GM23338 (cell line): ENCODE data around the gene PRKAR1B. TPM values are rescaled to one million over a fixed set of nuclear protein-coding genes. Genes with fewer than 3 reads are reported as not detected.

Source experiments
- ATAC-seq: fragments of 200-7000 bp; cut with Tn5 transposase; 3 replicates; pipeline ENCODE4 v1.9.1; 2020
- DNase-seq: peaks from one replicate; pipeline ENCODE4 v3.0.0-alpha.2; 2015; ENCODE audit warnings: low spot score
- H2AFZ ChIP-seq: fragments of 200-600 bp; sonication (generic); 2 replicates; pipeline ENCODE4 v1.8.0; 2016; ENCODE audit warnings: antibody characterized with exemption, mild to moderate bottlenecking, moderate library complexity
- H3F3A ChIP-seq: fragments of 200-600 bp; sonication (generic); replicated peaks from 2 replicates; pipeline ENCODE4 v1.8.0; 2017; ENCODE audit warnings: antibody characterized with exemption, mixed run types, low read depth
- H3K27ac ChIP-seq: fragments of 200-600 bp; sonication (generic); 2 replicates; pipeline ENCODE4 v1.6.1; 2016; ENCODE audit warnings: low read depth
- H3K27me3 ChIP-seq: fragments of 200-600 bp; sonication (generic); 2 replicates; pipeline ENCODE4 v1.8.0; 2016; ENCODE audit warnings: mild to moderate bottlenecking, mixed run types, moderate library complexity; ENCODE audit not compliant: insufficient read depth
- H3K36me3 ChIP-seq: fragments of 200-600 bp; sonication (generic); 2 replicates; pipeline ENCODE4 v1.8.0; 2016; ENCODE audit warnings: mild to moderate bottlenecking; ENCODE audit not compliant: insufficient read depth
- H3K4me1 ChIP-seq: fragments of 200-600 bp; sonication (generic); 2 replicates; pipeline ENCODE4 v1.8.0; 2016; ENCODE audit warnings: mild to moderate bottlenecking, moderate library complexity; ENCODE audit not compliant: insufficient read depth
- H3K4me2 ChIP-seq: fragments of 200-600 bp; sonication (generic); 2 replicates; pipeline ENCODE4 v1.7.1; 2017; ENCODE audit warnings: mixed run types
- H3K4me3 ChIP-seq: fragments of 200-600 bp; sonication (generic); 2 replicates; pipeline ENCODE4 v1.6.1; 2016; ENCODE audit warnings: mixed run types
- H3K79me2 ChIP-seq: fragments of 200-600 bp; sonication (generic); replicated peaks from 2 replicates; pipeline ENCODE4 v1.8.0; 2017; ENCODE audit warnings: mild to moderate bottlenecking; ENCODE audit not compliant: insufficient read depth
- H3K9me2 ChIP-seq: fragments of 200-600 bp; sonication (generic); 2 replicates; pipeline ENCODE4 v1.8.0; 2017; ENCODE audit not compliant: insufficient read depth
- H4K20me1 ChIP-seq: fragments of 200-600 bp; sonication (generic); replicated peaks from 2 replicates; pipeline ENCODE4 v1.8.0; 2017; ENCODE audit warnings: mild to moderate bottlenecking; ENCODE audit not compliant: insufficient read depth
- H3K27ac Mint-ChIP-seq: 2 replicates; pipeline ENCODE4 v1.8.0; 2020; ENCODE audit warnings: inconsistent platforms, mild to moderate bottlenecking, moderate library complexity, mixed read lengths
- H3K27me3 Mint-ChIP-seq: 3 replicates; pipeline ENCODE4 v1.8.0; 2022; ENCODE audit warnings: low read depth, mild to moderate bottlenecking, moderate library complexity, mixed read lengths, inconsistent platforms; ENCODE audit not compliant: insufficient read depth, poor library complexity
- H3K36me3 Mint-ChIP-seq: 3 replicates; pipeline ENCODE4 v1.8.0; 2021; ENCODE audit warnings: low read depth, mild to moderate bottlenecking, inconsistent platforms, moderate library complexity, mixed read lengths
- H3K4me1 Mint-ChIP-seq: 3 replicates; pipeline ENCODE4 v1.8.0; 2020; ENCODE audit warnings: mild to moderate bottlenecking, inconsistent platforms, mixed read lengths
- H3K4me3 Mint-ChIP-seq: 3 replicates; pipeline ENCODE4 v1.8.0; 2021; ENCODE audit warnings: moderate library complexity, mild to moderate bottlenecking, inconsistent platforms, mixed read lengths
- H3K9me3 Mint-ChIP-seq: 3 replicates; pipeline ENCODE4 v1.8.0; 2020; ENCODE audit warnings: moderate library complexity, mild to moderate bottlenecking, inconsistent platforms, mixed read lengths
- CREB1 ChIP-seq: fragments of 250-450 bp; sonication (Bioruptor Pico); IDR thresholded peaks from 2 replicates; pipeline ENCODE4 v1.5.0; 2020; ENCODE audit warnings: low read depth, mild to moderate bottlenecking, moderate library complexity
- CTCF ChIP-seq, 2 experiments: fragments of 200-600 bp in 1 of 2; sonication (generic) in 1 of 2; conservative IDR thresholded peaks; 2 replicates each; pipeline versions ENCODE4 v1.5.1 to v1.6.1; 2016 to 2017; ENCODE audit warnings: antibody characterized with exemption in 2 of 2, low read depth in 2 of 2, mild to moderate bottlenecking in 2 of 2, moderate library complexity in 1 of 2
- JUNB ChIP-seq: IDR thresholded peaks from one replicate; pipeline ENCODE4 v1.6.1; 2016; ENCODE audit warnings: antibody characterized with exemption; ENCODE audit not compliant: unreplicated experiment
- NANOG ChIP-seq: IDR thresholded peaks from 2 replicates; pipeline ENCODE4 v1.6.1; 2016; ENCODE audit warnings: antibody characterized with exemption, borderline replicate concordance
- POLR2AphosphoS5 ChIP-seq: IDR thresholded peaks from 2 replicates; pipeline ENCODE4 v1.6.1; 2016; ENCODE audit warnings: antibody characterized with exemption, low read depth
- STAT1 ChIP-seq: IDR thresholded peaks from one replicate; pipeline ENCODE4 v1.6.1; 2016; ENCODE audit warnings: antibody characterized with exemption; ENCODE audit not compliant: unreplicated experiment
- ZNF114 ChIP-seq: fragments of 250-450 bp; sonication (Bioruptor Pico); IDR thresholded peaks from 2 replicates; pipeline ENCODE4 v1.5.0; 2020; ENCODE audit warnings: mild to moderate bottlenecking, moderate library complexity
- ZNF331 ChIP-seq: fragments of 250-450 bp; sonication (Bioruptor Pico); IDR thresholded peaks from 2 replicates; pipeline ENCODE4 v1.5.0; 2020; ENCODE audit warnings: low read depth, mild to moderate bottlenecking, moderate library complexity
- ZNF462 ChIP-seq: fragments of 250-450 bp; sonication (Bioruptor Pico); IDR thresholded peaks from 2 replicates; pipeline ENCODE4 v1.5.0; 2020; ENCODE audit warnings: mild to moderate bottlenecking, moderate library complexity
- polyA plus RNA-seq: library from polyadenylated mRNA; unstranded; fragments of >200 nt; fragmentation: Nextera tagmentation; extraction: Ambion mirVana; gene quantifications from 2 replicates; pipeline ENCODE4 v1.2.1, GENCODE V29; 2016
- total RNA-seq: library from RNA; depleted of rRNA; stranded (reverse); fragments of >200 nt; shearing (Covaris generic); gene quantifications from 2 replicates; pipeline ENCODE4 v1.2.3, GENCODE V29; 2014

Gene PRKAR1B
- total and polyA plus RNA-seq, 2 experiments from 2014 or later, result 35.7 to 36.7 TPM

DNA sequence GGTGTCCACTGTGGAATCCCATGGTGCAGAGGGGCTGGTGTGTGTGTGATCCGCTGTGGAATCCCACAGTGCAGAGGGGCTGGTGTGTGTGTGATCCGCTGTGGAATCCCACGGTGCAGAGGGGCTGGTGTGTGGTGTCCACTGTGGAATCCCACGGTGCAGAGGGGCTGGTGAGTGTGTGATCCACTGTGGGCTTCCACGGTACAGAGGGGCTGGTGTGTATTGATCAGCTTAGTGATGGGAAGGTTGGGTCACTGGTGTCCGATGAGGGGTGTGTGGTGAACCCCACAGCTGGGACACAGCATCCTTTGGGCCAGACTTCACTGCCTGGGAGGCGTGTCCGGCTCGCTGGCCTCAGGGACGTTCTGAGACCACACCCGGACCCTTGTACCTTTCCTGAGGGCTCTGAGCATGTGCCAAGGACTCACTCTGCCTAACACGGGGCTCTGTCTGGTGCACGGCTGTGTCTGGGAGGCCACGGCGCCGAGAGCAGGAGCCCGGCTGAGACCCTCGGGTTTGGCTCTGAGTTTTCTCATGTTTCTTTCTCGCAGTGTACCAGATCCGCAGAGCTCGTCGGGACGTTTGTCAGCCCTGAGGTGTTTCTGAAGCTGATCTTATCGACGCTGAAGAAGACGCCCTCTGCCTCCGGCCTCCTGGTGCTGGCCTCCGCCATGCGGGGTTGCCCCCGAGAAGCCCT, 29.3 kb upstream of the PRKAR1B start (continued):
- TF ChIP-seq ZNF331, result no peak

- Mint-ChIP-seq H3K9me3 (no peaks in the 10 kb centered on the region; the same call in 2 of the 3 replicates), H3K36me3 (peaks cover 78% of the 10 kb centered on the region), H3K4me3 (no peak overlapping the region), H3K4me1 (no peaks in the 10 kb centered on the region; the same call in 2 of the 3 replicates), H3K27me3 (no peaks in the 10 kb centered on the region), H3K27ac (no peak overlapping the region)
- Histone ChIP-seq H3K36me3 (peaks cover 18% of the 10 kb centered on the region; the same call in 1 of the 2 replicates), H3K79me2 (no peaks in the 10 kb centered on the region), H3F3A (no peaks in the 10 kb centered on the region), H3K4me2 (no peak overlapping the region), H4K20me1 (no peaks in the 10 kb centered on the region; the same call in none of the 2 replicates), H3K27me3 (no peaks in the 10 kb centered on the region), H3K4me3 (no peak overlapping the region), H3K27ac (no peak overlapping the region), H2AFZ (no peak overlapping the region), H3K4me1 (no peaks in the 10 kb centered on the region), H3K9me2 (no peaks in the 10 kb centered on the region)
- DNase-seq (no peak), ATAC-seq (no peak)
- no peak for TF ChIP-seq CTCF (conservative IDR thresholded peaks at IDR 0.05; ENCODE audit: low read depth in 2 of 2)
Measured at GRCh38 chr7:755413-755805, 28.3 kb upstream of the PRKAR1B start.

DNA sequence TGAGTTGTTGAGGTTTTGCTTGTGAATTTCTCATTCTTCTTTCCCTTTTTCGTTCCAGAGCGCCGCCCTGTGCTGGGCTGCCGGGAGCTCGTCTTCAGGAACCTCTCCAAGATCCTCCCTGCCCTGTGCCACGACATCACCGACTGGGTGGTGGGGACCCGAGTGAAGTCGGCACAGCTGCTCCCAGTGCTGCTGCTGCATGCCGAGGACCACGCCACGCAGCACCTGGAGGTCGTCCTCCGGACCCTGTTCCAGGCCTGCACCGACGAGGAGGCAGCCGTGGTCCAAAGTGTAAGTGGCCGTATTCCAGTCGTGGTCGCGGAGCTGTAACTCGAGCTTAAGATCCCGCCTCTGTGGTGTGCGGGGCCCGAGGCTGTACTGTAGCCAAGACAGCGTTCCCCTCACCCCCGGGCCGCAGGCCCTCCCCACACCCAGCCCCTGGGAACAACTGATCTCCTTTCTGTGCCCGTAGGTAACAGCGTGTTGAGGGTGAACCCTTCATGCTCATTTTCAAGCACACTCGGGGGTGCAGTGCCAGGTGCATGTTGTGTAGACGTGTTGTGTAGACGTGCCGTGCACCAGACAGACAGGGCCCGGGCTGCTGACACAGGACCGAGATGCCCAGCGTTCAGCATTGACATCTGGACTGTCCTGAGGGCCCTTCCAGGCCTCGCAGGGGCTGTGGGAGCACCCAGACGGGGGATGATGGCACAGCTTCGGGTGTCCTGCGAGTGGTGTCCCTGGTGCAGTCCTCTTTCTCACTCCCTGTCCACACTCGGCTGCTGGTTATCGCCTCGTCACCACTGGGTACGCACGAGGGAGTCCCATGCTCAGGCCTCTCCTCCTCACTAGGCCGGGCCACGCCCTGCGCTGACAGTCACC, 27.7 kb upstream of the PRKAR1B start:
- Histone ChIP-seq H3K36me3 (peaks cover 18% of the 10 kb centered on the region; the same call in 1 of the 2 replicates), H3K4me3 (no peak overlapping the region), H3F3A (no peaks in the 10 kb centered on the region), H3K27ac (no peak overlapping the region), H3K27me3 (no peaks in the 10 kb centered on the region), H2AFZ (no peak overlapping the region), H3K79me2 (no peaks in the 10 kb centered on the region), H3K9me2 (no peaks in the 10 kb centered on the region), H3K4me2 (no peak overlapping the region), H4K20me1 (no peaks in the 10 kb centered on the region; the same call in none of the 2 replicates), H3K4me1 (no peaks in the 10 kb centered on the region)
- H3K9me3 Mint-ChIP-seq, result no peaks in the 10 kb centered on the region; the same call in 2 of the 3 replicates
- H3K4me3 Mint-ChIP-seq, result no peak overlapping the region
- no peak overlapping the region for H3K27ac Mint-ChIP-seq
- ATAC-seq (no peak), DNase-seq (no peak)
- H3K27me3 Mint-ChIP-seq, result no peaks in the 10 kb centered on the region
- H3K4me1 Mint-ChIP-seq, result no peaks in the 10 kb centered on the region; the same call in 2 of the 3 replicates
- peaks cover 78% of the 10 kb centered on the region for H3K36me3 Mint-ChIP-seq
- TF ChIP-seq JUNB (no peak), ZNF462 (CRISPR knock-in tag) (no peak), POLR2AphosphoS5 (no peak), CREB1 (CRISPR knock-in tag) (no peak), ZNF114 (CRISPR knock-in tag) (no peak), NANOG (no peak), STAT1 (no peak)
